K562 (cell line): ENCODE data around the gene ELF1.

Experiments used
- CREB1 ChIP-seq, 2 experiments: sonication (generic) in 1 of 2; formaldehyde crosslinking in 1 of 2; IDR thresholded peaks; 2 replicates each; pipeline versions ENCODE4 v1.6.1 to v1.8.0; 2012 to 2022; ENCODE audit warnings: inconsistent platforms in 1 of 2, mild to moderate bottlenecking in 1 of 2, missing genetic modification reagents in 1 of 2, moderate library complexity in 1 of 2
- EZH2 ChIP-seq: IDR thresholded peaks from 2 replicates; pipeline ENCODE4 v1.6.1; 2012; ENCODE audit warnings: low read depth, mild to moderate bottlenecking, inconsistent platforms, low read length, borderline replicate concordance
- HDAC2 ChIP-seq: fragments of 450-650 bp; IDR thresholded peaks from 2 replicates; pipeline ENCODE4 v1.6.1; 2016; ENCODE audit warnings: mild to moderate bottlenecking
- POLR2AphosphoS5 ChIP-seq: IDR thresholded peaks from 2 replicates; pipeline ENCODE4 v1.6.1; 2011; ENCODE audit warnings: mild to moderate bottlenecking, low read depth, low read length, moderate library complexity; ENCODE audit not compliant: control insufficient read depth, insufficient read depth
- PRPF4 ChIP-seq: fragments of 200-400 bp; formaldehyde crosslinking; IDR thresholded peaks from one replicate; pipeline ENCODE4 v1.6.1; 2017; ENCODE audit warnings: low read length, low read depth, mild to moderate bottlenecking; ENCODE audit not compliant: insufficient read depth, poor library complexity, severe bottlenecking
- ZNF766 ChIP-seq: fragments of 200-800 bp; sonication (Bioruptor generic); conservative IDR thresholded peaks from 2 replicates; pipeline ENCODE4 v1.6.1; 2016; ENCODE audit warnings: missing genetic modification characterization, missing compliant biosample characterization
- TF ChIP-seq, protein P1 (sequence below), 2 experiments: fragments of 450-650 bp in 1 of 2; sonication (generic) in 1 of 2; formaldehyde crosslinking in 1 of 2; IDR thresholded peaks in 1 of 2; conservative IDR thresholded peaks in 1 of 2; 2 replicates each; pipeline versions ENCODE4 v1.6.1 to v1.8.1; 2016 to 2023; ENCODE audit warnings: mild to moderate bottlenecking in 2 of 2, moderate library complexity in 2 of 2, inconsistent platforms in 1 of 2, missing genetic modification reagents in 1 of 2

DNA sequence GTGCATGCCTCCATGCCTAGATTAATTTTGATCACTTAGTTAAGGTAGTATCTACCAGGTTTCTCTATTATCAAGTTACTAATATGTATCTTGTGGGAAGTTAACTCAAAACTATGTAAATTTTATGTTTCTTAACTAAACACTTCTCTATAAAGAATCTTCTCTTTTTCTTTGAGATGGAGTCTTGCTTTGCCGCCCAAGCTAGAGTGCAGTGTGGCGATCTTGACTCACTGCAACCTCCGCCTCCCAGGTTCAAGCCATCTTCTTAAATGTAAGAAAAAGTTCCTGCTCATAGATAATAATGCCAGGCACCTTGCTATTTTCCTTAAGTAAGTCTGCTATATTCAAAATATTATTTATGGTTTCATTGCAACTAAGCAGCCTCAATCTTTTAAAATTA lies 58.4 kb downstream of the ELF1 start:
- TF ChIP-seq, protein P1, sequence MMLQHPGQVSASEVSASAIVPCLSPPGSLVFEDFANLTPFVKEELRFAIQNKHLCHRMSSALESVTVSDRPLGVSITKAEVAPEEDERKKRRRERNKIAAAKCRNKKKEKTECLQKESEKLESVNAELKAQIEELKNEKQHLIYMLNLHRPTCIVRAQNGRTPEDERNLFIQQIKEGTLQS (IDR thresholded peaks at IDR 0.05), result no peak
- TF ChIP-seq, protein P1 (CRISPR knock-in tag; conservative IDR thresholded peaks at IDR 0.05), result no peak
- TF ChIP-seq PRPF4 (no peak), POLR2AphosphoS5 (no peak), CREB1 (IDR thresholded peaks at IDR 0.05) (no peak), CREB1 (CRISPR knock-in tag; IDR thresholded peaks at IDR 0.05) (no peak), ZNF766 (CRISPR knock-in tag) (no peak), HDAC2 (no peak), EZH2 (no peak)
